Kidney (tissue), 14 donors: ENCODE results near the gene SDK1. TPM values are rescaled to one million over a fixed set of nuclear protein-coding genes. Genes with fewer than 3 reads are reported as not detected.

Experiments
- DNase-seq, 5 donors: peaks; one replicate each; pipeline ENCODE4 v3.0.0-alpha.2; 2013 to 2020
- FAIRE-seq: peaks from 2 replicates; lab custom pipeline; 2012; peaks lifted over from hg19 to GRCh38; lab: Jason Lieb, UNC
- H3K27ac ChIP-seq, 2 donors: one replicate each; pipeline ENCODE4 v1.7.0; 2013; ENCODE audit warnings: low read depth in 2 of 2, low read length in 2 of 2, inconsistent platforms in 1 of 2
- H3K27me3 ChIP-seq: one replicate; pipeline ENCODE4 v1.7.1; 2013; ENCODE audit warnings: low read length, inconsistent platforms; ENCODE audit not compliant: control insufficient read depth, insufficient read depth
- H3K36me3 ChIP-seq, 3 donors: one replicate each; pipeline versions ENCODE4 v1.7.0 to v1.7.1; 2013; ENCODE audit warnings: low read length in 3 of 3, control low read depth in 1 of 3, inconsistent platforms in 1 of 3; ENCODE audit not compliant: insufficient read depth in 3 of 3, control insufficient read depth in 2 of 3
- H3K4me1 ChIP-seq, 3 donors: one replicate each; pipeline versions ENCODE4 v1.7.0 to v1.7.1; 2013; ENCODE audit warnings: low read length in 3 of 3, inconsistent platforms in 1 of 3, low read depth in 1 of 3; ENCODE audit not compliant: control insufficient read depth in 2 of 3, insufficient read depth in 2 of 3
- H3K4me3 ChIP-seq, 3 donors: one replicate each; pipeline versions ENCODE4 v1.7.0 to v1.8.1; 2013; ENCODE audit warnings: low read length in 3 of 3, control low read depth in 1 of 3, inconsistent platforms in 1 of 3
- H3K9ac ChIP-seq, 3 donors: one replicate each; pipeline versions ENCODE4 v1.7.0 to v1.7.1; 2013; ENCODE audit warnings: low read length in 3 of 3, control low read depth in 1 of 3, inconsistent platforms in 1 of 3
- H3K9me3 ChIP-seq, 3 donors: one replicate each; pipeline versions ENCODE4 v1.7.0 to v1.7.1; 2013; ENCODE audit warnings: low read length in 3 of 3, control low read depth in 1 of 3, inconsistent platforms in 1 of 3; ENCODE audit not compliant: control insufficient read depth in 2 of 3, insufficient read depth in 1 of 3
- intact Hi-C: fragments of 100-400 bp; cut with DNase I; formaldehyde crosslinking; loops from one replicate; pipeline ENCODE4 v1.11.1; 2022
- polyA plus RNA-seq: library from polyadenylated mRNA; stranded (reverse); fragments of 350-450 nt; fragmentation: Illumina TruSeq; extraction: RNeasy Lipid Tissue Mini Kit (QIAGEN cat#74804); gene quantifications from one replicate; pipeline ENCODE4 v1.2.3, GENCODE V29; 2014; ENCODE audit warnings: low read depth, low replicate concordance; ENCODE audit not compliant: insufficient read depth
- total RNA-seq: library from RNA; stranded (reverse); fragmentation: NEBNext Ultra II Directional; extraction: Animal tissue kit (Norgen Biotek cat#: 25700); gene quantifications from one replicate; pipeline ENCODE4 v1.2.1, GENCODE V29; 2021
- TF ChIP-seq, protein P1 (sequence below): IDR thresholded peaks from 3 replicates; pipeline ENCODE4 v1.5.1; 2012; ENCODE audit warnings: mild to moderate bottlenecking, moderate library complexity, borderline replicate concordance; ENCODE audit not compliant: insufficient read depth; ENCODE audit errors: extremely low read depth
- donor health status: control.
- donor health status: control.
- donor health status: control.
- donor health status: control.
- donor health status: control.
- donor health status: DM: yes; HTN: yes; CAD: no.
- donor health status: Normal renal cell carcinoma (clear cell type).

SDK1 gene
- total and polyA plus RNA-seq, 2 donors from 2014 or later = 2.0 to 38.3 TPM

GRCh38 chr7:3892686-3893085 is 591.6 kb downstream of the SDK1 start:
- DNase-seq (no peak), FAIRE-seq (no peak)
- H3K4me1 ChIP-seq = no peaks in the 10 kb centered on the region
- TF ChIP-seq, protein P1, sequence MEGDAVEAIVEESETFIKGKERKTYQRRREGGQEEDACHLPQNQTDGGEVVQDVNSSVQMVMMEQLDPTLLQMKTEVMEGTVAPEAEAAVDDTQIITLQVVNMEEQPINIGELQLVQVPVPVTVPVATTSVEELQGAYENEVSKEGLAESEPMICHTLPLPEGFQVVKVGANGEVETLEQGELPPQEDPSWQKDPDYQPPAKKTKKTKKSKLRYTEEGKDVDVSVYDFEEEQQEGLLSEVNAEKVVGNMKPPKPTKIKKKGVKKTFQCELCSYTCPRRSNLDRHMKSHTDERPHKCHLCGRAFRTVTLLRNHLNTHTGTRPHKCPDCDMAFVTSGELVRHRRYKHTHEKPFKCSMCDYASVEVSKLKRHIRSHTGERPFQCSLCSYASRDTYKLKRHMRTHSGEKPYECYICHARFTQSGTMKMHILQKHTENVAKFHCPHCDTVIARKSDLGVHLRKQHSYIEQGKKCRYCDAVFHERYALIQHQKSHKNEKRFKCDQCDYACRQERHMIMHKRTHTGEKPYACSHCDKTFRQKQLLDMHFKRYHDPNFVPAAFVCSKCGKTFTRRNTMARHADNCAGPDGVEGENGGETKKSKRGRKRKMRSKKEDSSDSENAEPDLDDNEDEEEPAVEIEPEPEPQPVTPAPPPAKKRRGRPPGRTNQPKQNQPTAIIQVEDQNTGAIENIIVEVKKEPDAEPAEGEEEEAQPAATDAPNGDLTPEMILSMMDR = no peak
- H3K9me3 ChIP-seq = no peaks in the 10 kb centered on the region
- no peak overlapping the region for H3K9ac ChIP-seq
- no peaks in the 10 kb centered on the region for H3K27me3 ChIP-seq
- H3K36me3 ChIP-seq = no peaks in the 10 kb centered on the region
- no peak overlapping the region for H3K27ac ChIP-seq
- intact Hi-C loops = no loop called here
- H3K4me3 ChIP-seq = no peak overlapping the region

DNA sequence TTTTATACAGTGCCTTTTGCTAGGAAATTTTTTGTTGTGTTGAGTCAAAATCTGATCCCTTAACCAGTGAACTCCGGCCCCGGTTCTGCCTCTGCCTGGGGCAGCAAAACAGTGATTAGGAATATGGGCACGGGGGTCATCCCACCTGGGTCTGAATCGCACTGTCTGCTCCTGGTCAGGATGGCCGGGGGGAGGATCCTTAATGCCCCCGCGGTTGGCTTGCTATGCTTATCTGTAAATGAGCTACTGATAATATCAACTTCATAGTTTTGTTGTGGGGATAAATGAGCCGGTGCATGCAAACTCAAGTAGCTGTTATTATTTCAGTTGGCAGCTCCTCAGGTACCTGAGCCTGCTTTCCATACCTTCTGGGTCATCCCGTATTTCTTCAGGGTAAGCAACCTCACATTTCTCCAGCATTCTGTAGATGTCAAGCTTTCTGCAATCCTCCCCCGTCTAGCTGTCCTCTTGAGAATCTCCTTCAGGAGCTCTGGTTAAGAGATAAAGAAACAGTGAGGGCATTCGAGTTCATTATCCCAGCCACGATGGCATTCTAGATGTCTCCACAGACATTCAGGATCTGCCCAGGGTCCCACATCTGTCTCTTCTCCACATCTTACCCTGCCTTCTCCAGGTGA is 592.2 kb downstream of the SDK1 start:
- DNase-seq (no peak), FAIRE-seq (no peak)
- TF ChIP-seq, protein P1 = no peak
- Histone ChIP-seq H3K27ac (no peak overlapping the region), H3K9me3 (no peaks in the 10 kb centered on the region), H3K36me3 (no peaks in the 10 kb centered on the region), H3K9ac (no peak overlapping the region), H3K4me3 (no peak overlapping the region), H3K27me3 (no peaks in the 10 kb centered on the region), H3K4me1 (no peaks in the 10 kb centered on the region)
- intact Hi-C loops = no loop called here

DNA sequence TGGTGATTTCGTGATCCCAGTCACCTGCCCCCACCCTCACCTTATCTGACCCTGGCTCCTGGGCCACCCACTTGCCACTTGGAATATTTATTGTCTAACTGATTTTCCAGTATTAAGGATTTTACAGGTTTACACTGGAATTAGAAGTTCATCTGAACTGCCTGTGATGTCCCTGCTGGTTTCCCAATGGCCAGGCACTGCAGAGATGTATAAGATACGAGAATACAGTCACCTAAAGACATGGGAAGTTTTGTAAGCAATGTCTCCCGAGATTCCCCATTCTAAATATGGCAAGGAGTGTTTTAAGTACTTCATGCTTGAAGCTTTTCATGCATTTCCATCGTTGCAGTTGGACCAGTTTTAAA is 592.7 kb downstream of the SDK1 start:
- Histone ChIP-seq H3K4me1 (no peaks in the 10 kb centered on the region), H3K4me3 (no peak overlapping the region), H3K36me3 (no peaks in the 10 kb centered on the region), H3K9ac (no peak overlapping the region), H3K27ac (no peak overlapping the region), H3K27me3 (no peaks in the 10 kb centered on the region), H3K9me3 (no peaks in the 10 kb centered on the region)
- intact Hi-C loops = no loop called here
- FAIRE-seq (no peak), DNase-seq (no peak)
- TF ChIP-seq, protein P1 = no peak
